DOHH2 (cell line): ENCODE data around the gene FARP2.

Experiments used
- H3F3A ChIP-seq: fragments of 200-600 bp; sonication (generic), shearing (Covaris generic); 2 replicates; pipeline ENCODE4 v1.6.0; 2016; ENCODE audit warnings: antibody characterized with exemption, mild to moderate bottlenecking; ENCODE audit not compliant: control insufficient read depth, insufficient read depth
- H3K27ac ChIP-seq: fragments of 200-600 bp; sonication (generic); 2 replicates; pipeline ENCODE4 v1.5.1; 2014; ENCODE audit warnings: low read depth, mild to moderate bottlenecking, low read length, moderate library complexity
- H3K27me3 ChIP-seq: fragments of 200-600 bp; sonication (generic); 2 replicates; pipeline ENCODE4 v1.6.1; 2014; ENCODE audit warnings: mild to moderate bottlenecking, low read length, mixed read lengths; ENCODE audit not compliant: control insufficient read depth
- H3K36me3 ChIP-seq: fragments of 200-600 bp; sonication (generic); 2 replicates; pipeline ENCODE4 v1.6.1; 2014; ENCODE audit warnings: mild to moderate bottlenecking, low read length, moderate library complexity, mixed read lengths; ENCODE audit not compliant: control insufficient read depth
- H3K4me1 ChIP-seq: fragments of 200-600 bp; sonication (generic); 2 replicates; pipeline ENCODE4 v1.6.1; 2014; ENCODE audit warnings: mild to moderate bottlenecking, low read length, mixed read lengths; ENCODE audit not compliant: control insufficient read depth
- H3K4me2 ChIP-seq: fragments of 200-600 bp; sonication (generic); 2 replicates; pipeline ENCODE4 v1.6.0; 2014; ENCODE audit warnings: mild to moderate bottlenecking, low read length, moderate library complexity
- H3K4me3 ChIP-seq: fragments of 200-600 bp; sonication (generic); 2 replicates; pipeline ENCODE4 v1.5.1; 2014; ENCODE audit warnings: mild to moderate bottlenecking, low read length, mixed read lengths
- H3K79me2 ChIP-seq: fragments of 200-600 bp; sonication (generic); 2 replicates; pipeline ENCODE4 v1.6.1; 2014; ENCODE audit warnings: mild to moderate bottlenecking, low read length, mixed read lengths; ENCODE audit not compliant: control insufficient read depth
- H3K9me2 ChIP-seq: fragments of 200-600 bp; sonication (generic); replicated peaks from 2 replicates; pipeline ENCODE4 v1.6.1; 2014; ENCODE audit warnings: mild to moderate bottlenecking, low read length, mixed read lengths; ENCODE audit not compliant: control insufficient read depth
- H3K9me3 ChIP-seq: fragments of 200-600 bp; sonication (generic); 2 replicates; pipeline ENCODE4 v1.6.1; 2014; ENCODE audit warnings: antibody characterized with exemption, low read length, mixed read lengths; ENCODE audit not compliant: control insufficient read depth, insufficient read depth
- H4K20me1 ChIP-seq: fragments of 200-600 bp; sonication (generic); 2 replicates; pipeline ENCODE4 v1.6.0; 2014; ENCODE audit warnings: low read depth, mild to moderate bottlenecking, antibody characterized with exemption, low read length, moderate library complexity; ENCODE audit not compliant: control insufficient read depth, insufficient read depth
- EZH2phosphoT487 ChIP-seq: fragments of 200-600 bp; sonication (generic); IDR thresholded peaks from 2 replicates; pipeline ENCODE4 v1.6.1; 2017; ENCODE audit warnings: borderline replicate concordance, mild to moderate bottlenecking, antibody characterized with exemption, low read length, moderate library complexity, mixed read lengths
- TF ChIP-seq, protein P1 (sequence below): fragments of 200-600 bp; sonication (generic); IDR thresholded peaks from one replicate; pipeline ENCODE4 v1.5.1; 2014; ENCODE audit warnings: antibody characterized with exemption, mild to moderate bottlenecking, low read depth, low read length; ENCODE audit not compliant: poor library complexity, severe bottlenecking

Gene FARP2

DNA sequence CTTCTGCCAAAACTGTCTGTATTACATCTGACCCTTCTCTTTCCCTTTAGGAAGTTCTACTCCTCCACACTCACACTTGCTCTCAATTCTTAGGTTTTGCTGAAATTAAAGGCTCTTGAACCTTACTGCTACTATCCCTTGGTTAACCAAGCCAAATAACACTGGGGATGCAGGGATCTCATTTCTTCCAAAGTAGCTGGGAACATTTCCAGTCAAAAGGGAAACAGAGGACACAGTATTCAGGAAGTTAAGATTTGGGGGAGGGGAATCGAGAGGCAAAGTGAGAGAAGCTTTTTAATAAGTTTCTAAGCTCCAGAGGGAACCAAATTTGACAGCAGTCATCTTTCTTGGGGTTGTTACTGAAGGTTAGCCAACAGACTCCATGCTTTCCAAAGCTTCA lies 34.2 kb upstream of the FARP2 start:
- H3K4me2 ChIP-seq = peak overlapping the region; percentile 93

DNA sequence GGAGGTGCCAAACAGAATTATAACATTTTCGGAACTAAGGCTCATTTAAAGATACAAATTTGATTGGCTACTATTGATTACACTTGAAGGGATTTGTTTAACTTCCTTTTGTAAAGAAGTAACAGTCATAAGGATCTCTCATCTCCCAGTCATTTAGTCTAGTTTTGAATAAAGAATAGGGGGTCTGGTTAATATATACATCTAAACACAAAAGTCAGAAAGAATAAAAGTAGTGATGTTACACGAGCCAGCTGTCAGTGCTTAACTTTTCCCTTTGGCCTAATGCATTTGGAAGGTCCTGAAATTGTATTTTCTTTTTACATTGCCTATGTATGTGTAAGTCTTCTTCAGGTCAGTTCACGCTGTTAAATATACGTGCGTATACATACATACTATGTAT lies 32.3 kb upstream of the FARP2 start:
- Histone ChIP-seq H3K79me2 (peaks cover 95% of the 10 kb centered on the region), H3K27me3 (no peaks in the 10 kb centered on the region), H3K9me2 (no peaks in the 10 kb centered on the region), H3K4me3 (peak overlapping the region; percentile 60), H3K4me1 (peaks cover 71% of the 10 kb centered on the region), H3K36me3 (peaks cover 79% of the 10 kb centered on the region), H3K27ac (peak overlapping the region; percentile 79), H3K4me2 (peak overlapping the region; percentile 93), H3K9me3 (no peaks in the 10 kb centered on the region), H4K20me1 (peaks cover 25% of the 10 kb centered on the region), H3F3A (peaks cover 14% of the 10 kb centered on the region; the same call in 1 of the 2 replicates)
- TF ChIP-seq, protein P1, sequence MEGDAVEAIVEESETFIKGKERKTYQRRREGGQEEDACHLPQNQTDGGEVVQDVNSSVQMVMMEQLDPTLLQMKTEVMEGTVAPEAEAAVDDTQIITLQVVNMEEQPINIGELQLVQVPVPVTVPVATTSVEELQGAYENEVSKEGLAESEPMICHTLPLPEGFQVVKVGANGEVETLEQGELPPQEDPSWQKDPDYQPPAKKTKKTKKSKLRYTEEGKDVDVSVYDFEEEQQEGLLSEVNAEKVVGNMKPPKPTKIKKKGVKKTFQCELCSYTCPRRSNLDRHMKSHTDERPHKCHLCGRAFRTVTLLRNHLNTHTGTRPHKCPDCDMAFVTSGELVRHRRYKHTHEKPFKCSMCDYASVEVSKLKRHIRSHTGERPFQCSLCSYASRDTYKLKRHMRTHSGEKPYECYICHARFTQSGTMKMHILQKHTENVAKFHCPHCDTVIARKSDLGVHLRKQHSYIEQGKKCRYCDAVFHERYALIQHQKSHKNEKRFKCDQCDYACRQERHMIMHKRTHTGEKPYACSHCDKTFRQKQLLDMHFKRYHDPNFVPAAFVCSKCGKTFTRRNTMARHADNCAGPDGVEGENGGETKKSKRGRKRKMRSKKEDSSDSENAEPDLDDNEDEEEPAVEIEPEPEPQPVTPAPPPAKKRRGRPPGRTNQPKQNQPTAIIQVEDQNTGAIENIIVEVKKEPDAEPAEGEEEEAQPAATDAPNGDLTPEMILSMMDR = no peak
- TF ChIP-seq EZH2phosphoT487 = no peak

More for the DNA sequence above, 34.2 kb upstream of the FARP2 start:
- peak overlapping the region; percentile 40 for H3K4me3 ChIP-seq
- peak overlapping the region; percentile 46 for H3K27ac ChIP-seq
- H3K27me3 ChIP-seq = no peaks in the 10 kb centered on the region
- no peaks in the 10 kb centered on the region for H3K9me3 ChIP-seq
- no peaks in the 10 kb centered on the region for H3K9me2 ChIP-seq
- TF ChIP-seq, protein P1 = no peak
- TF ChIP-seq EZH2phosphoT487 = no peak
- H3F3A ChIP-seq = peaks cover 14% of the 10 kb centered on the region; the same call in 1 of the 2 replicates
- H3K79me2 ChIP-seq = peaks cover 100% of the 10 kb centered on the region
- peaks cover 82% of the 10 kb centered on the region for H3K36me3 ChIP-seq
- H4K20me1 ChIP-seq = peaks cover 38% of the 10 kb centered on the region
- H3K4me1 ChIP-seq = peaks cover 90% of the 10 kb centered on the region

DNA sequence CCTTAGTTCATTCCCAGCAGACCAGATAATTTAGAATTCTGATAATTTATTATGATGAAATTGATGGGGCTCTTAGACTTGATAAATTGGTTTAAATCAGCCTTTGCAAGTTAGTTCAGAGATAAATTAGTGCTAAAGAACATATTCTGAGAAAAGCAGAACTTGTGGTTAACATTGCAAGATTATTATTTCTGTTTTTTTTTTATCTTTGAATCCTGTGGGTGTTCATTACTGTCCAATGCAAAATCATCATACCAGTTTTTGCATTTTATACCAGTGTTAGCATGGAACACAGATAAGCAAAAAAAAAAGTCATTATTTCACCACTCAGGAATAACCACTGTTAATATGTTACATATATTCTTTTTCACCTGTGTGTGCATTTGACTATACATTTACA lies 31.3 kb upstream of the FARP2 start:
- Histone ChIP-seq H3K79me2 (peaks cover 89% of the 10 kb centered on the region), H3K9me2 (no peaks in the 10 kb centered on the region), H4K20me1 (peaks cover 23% of the 10 kb centered on the region), H3K27me3 (no peaks in the 10 kb centered on the region), H3K4me2 (peak overlapping the region; percentile 93), H3F3A (peaks cover 14% of the 10 kb centered on the region; the same call in 1 of the 2 replicates), H3K27ac (peak overlapping the region; percentile 79), H3K4me1 (peaks cover 61% of the 10 kb centered on the region), H3K9me3 (no peaks in the 10 kb centered on the region), H3K36me3 (peaks cover 76% of the 10 kb centered on the region), H3K4me3 (peak overlapping the region; percentile 60)
- no peak for TF ChIP-seq EZH2phosphoT487
- TF ChIP-seq, protein P1 = no peak
